Measurements from ENCODE around the gene CYP4A11. TPM values are rescaled to one million over a fixed set of nuclear protein-coding genes. Genes with fewer than 3 reads are reported as not detected.

CYP4A11 gene
- total RNA-seq, 1 donor from 2014 or later, result not detected

Other genes with a start within 250 kb of the CYP4A11 start
- 49.0 to 69.5 TPM (median 52.2 TPM) in 3 replicates for gene EFCAB14, start 222.4 kb downstream of the CYP4A11 start, total RNA-seq
- gene CYP4B1, start 142.4 kb downstream of the CYP4A11 start, total RNA-seq, result not detected in 3 replicates
- 1.0 to 1.1 TPM (median 1.1 TPM) in 3 replicates for gene CYP4X1, start 82.2 kb upstream of the CYP4A11 start, total RNA-seq
- gene CYP4Z1, start 125.8 kb upstream of the CYP4A11 start, total RNA-seq, result not detected in 3 replicates
- gene CYP4A22, start 196.0 kb upstream of the CYP4A11 start, total RNA-seq, result not detected in 3 replicates
- gene PDZK1IP1, start 248.6 kb upstream of the CYP4A11 start, total RNA-seq, result not detected in 3 replicates

All from chondrocyte (in vitro differentiated cells).